Measurements from ENCODE around the gene DBX1.

DNA sequence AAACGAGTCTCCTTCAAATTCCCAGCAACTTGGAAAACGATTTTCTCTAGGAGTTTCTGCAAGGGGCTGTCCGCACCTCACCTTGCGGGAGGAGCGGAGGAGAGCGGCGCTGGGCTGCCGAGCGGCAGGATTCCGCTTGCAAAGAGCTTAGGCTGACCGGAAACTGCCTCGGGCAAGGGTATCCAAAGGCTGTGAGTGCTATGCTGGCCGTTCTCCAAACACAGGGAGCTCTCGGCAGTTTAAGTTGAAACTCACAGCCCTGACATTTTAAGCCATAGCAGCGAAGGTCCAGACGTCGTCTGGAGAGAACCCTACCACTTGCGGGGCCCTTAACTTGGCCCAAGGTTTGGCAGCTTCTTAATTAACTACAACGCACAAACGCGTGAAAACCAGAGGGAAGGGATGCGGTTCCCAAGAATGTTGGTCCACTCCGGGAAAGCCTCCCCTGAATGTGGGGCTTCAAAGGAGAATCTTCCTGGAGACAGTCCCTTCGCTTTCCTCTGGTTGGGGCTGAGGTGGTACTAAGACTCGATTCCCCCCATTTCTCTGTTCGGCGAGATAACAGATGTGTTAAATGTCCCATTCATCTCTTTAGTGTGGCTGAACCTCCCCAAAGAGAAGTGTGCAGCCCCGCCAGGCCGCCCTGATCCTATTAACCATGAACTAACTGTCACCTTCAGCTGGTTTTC, 1.1 kb upstream of the DBX1 start:
- TF ChIP-seq POLR2A (IDR thresholded peaks at IDR 0.05) (no peak), CTCF (IDR thresholded peaks at IDR 0.05) (no peak)

Data from thyroid gland (tissue), 4 donors.